Breast epithelium (tissue), 4 donors: ENCODE measurements around the gene CPSF2. TPM values are rescaled to one million over a fixed set of nuclear protein-coding genes. Genes with fewer than 3 reads are reported as not detected.
"Not testable (repeated sequence)": the region's sequence is repeated elsewhere in the genome, so short reads cannot be mapped to it uniquely, and the experiment has no call there.

ENCODE experiments used
- DNase-seq, 2 donors: peaks; one replicate each; pipeline ENCODE4 v3.0.0-alpha.2; 2019; ENCODE audit warnings: low spot score in 2 of 2
- H3K27ac ChIP-seq, 2 donors: fragments of 200-600 bp; sonication (generic) in 1 of 2; one replicate each; pipeline ENCODE4 v1.5.1; 2016 to 2019; ENCODE audit warnings: mild to moderate bottlenecking in 1 of 2
- H3K27me3 ChIP-seq, 2 donors: fragments of 200-600 bp; sonication (generic) in 1 of 2; one replicate each; pipeline versions ENCODE4 v1.5.1 to v1.6.0; 2017 to 2019; ENCODE audit warnings: control low read depth in 1 of 2, mild to moderate bottlenecking in 1 of 2
- H3K36me3 ChIP-seq: fragments of 200-600 bp; one replicate; pipeline ENCODE4 v1.5.1; 2019
- H3K4me1 ChIP-seq, 2 donors: fragments of 200-600 bp; sonication (generic); one replicate each; pipeline ENCODE4 v1.5.1; 2016 to 2019; ENCODE audit warnings: control low read depth in 1 of 2
- H3K4me3 ChIP-seq, 3 donors: fragments of 200-600 bp; sonication (generic); 1 replicate in 2 of 3; 2 replicates in 1 of 3; pipeline ENCODE4 v1.5.1; 2016 to 2019; ENCODE audit warnings: mild to moderate bottlenecking in 3 of 3, moderate library complexity in 2 of 3
- H3K9me3 ChIP-seq, 2 donors: fragments of 200-600 bp; sonication (generic) in 1 of 2; one replicate each; pipeline ENCODE4 v1.5.1; 2016 to 2019; ENCODE audit warnings: control low read depth in 1 of 2
- POLR2A ChIP-seq: fragments of 450-650 bp; IDR thresholded peaks from one replicate; pipeline ENCODE4 v1.6.1; 2016; ENCODE audit warnings: antibody characterized with exemption, mild to moderate bottlenecking, moderate library complexity
- POLR2AphosphoS5 ChIP-seq, 3 donors: sonication (generic); formaldehyde crosslinking; IDR thresholded peaks; one replicate each; pipeline ENCODE4 v1.6.1; 2017; ENCODE audit warnings: antibody characterized with exemption in 3 of 3
- intact Hi-C: fragments of 100-400 bp; cut with DNase I; formaldehyde crosslinking; loops from one replicate; pipeline ENCODE4 v1.15.1; 2023; ENCODE audit warnings: low total_unique reads
- total RNA-seq, 3 donors: library from RNA; depleted of rRNA; stranded (reverse); fragments of >200 nt; gene quantifications; one replicate each; pipeline ENCODE4 v1.1.0, GENCODE V29; 2016
- TF ChIP-seq, protein P1 (sequence below), 3 donors: fragments of 450-650 bp; IDR thresholded peaks; one replicate each; pipeline ENCODE4 v1.5.1; 2016 to 2017; ENCODE audit warnings: antibody characterized with exemption in 3 of 3, mild to moderate bottlenecking in 3 of 3, moderate library complexity in 3 of 3

Gene CPSF2
- total RNA-seq, 3 donors from 2014 or later = 20.0 to 38.2 (median 34.9) TPM

DNA sequence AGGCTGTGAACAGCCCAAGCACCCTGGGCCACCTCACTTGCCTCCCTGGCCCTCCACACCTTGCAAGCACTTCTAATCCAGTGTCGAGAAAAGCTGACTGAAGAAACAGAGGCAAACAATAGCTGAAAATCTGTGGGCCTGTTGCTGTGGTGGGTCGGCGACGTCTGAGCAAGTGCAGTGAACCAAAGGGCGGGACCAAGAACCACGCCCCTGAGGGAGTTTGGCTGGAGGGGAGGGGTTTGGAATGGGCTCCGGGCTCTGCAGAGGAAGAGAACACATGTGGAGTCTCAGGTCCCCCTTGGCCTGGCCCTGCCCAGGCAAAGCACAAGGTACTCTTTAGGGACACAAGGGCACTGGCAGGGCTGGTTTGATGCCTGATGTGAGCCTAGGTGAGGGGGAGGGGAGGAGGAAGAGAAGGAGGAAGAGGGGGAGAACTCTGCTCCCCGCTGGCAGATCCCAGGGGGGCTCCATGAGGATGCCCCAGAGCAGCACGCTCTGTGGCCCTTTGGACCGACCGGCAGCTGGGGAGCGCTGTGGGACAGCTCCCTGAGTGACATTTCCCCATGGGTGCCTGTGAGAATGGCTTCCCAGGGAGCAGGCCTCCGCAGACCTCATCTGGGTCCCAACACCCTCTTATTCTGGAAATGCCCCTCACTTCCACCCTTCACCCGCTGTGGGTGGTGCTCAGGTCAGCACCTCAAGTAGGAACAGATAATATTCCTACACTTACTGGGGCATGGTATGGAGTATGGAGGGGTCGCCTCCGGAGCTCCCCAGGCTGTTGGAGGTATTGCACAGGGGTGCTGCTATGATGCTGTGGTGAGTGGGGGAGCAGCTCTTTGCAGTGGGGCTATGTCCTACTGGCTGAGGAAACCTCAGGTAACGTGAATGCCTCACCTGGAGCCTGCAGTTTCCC lies 85.5 kb downstream of the CPSF2 start:
- intact Hi-C loops = no loop called here
- TF ChIP-seq, protein P1, sequence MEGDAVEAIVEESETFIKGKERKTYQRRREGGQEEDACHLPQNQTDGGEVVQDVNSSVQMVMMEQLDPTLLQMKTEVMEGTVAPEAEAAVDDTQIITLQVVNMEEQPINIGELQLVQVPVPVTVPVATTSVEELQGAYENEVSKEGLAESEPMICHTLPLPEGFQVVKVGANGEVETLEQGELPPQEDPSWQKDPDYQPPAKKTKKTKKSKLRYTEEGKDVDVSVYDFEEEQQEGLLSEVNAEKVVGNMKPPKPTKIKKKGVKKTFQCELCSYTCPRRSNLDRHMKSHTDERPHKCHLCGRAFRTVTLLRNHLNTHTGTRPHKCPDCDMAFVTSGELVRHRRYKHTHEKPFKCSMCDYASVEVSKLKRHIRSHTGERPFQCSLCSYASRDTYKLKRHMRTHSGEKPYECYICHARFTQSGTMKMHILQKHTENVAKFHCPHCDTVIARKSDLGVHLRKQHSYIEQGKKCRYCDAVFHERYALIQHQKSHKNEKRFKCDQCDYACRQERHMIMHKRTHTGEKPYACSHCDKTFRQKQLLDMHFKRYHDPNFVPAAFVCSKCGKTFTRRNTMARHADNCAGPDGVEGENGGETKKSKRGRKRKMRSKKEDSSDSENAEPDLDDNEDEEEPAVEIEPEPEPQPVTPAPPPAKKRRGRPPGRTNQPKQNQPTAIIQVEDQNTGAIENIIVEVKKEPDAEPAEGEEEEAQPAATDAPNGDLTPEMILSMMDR (IDR thresholded peaks at IDR 0.05) = no peak
- TF ChIP-seq POLR2AphosphoS5 (IDR thresholded peaks at IDR 0.05) = no peak
- TF ChIP-seq POLR2A = no peak
- H3K27ac ChIP-seq = no peak overlapping the region
- H3K27me3 ChIP-seq = no peaks in the 10 kb centered on the region
- no peaks in the 10 kb centered on the region for H3K9me3 ChIP-seq
- no peaks in the 10 kb centered on the region for H3K4me1 ChIP-seq
- no peaks in the 10 kb centered on the region for H3K36me3 ChIP-seq
- no peak for DNase-seq
- no peak overlapping the region for H3K4me3 ChIP-seq

DNA sequence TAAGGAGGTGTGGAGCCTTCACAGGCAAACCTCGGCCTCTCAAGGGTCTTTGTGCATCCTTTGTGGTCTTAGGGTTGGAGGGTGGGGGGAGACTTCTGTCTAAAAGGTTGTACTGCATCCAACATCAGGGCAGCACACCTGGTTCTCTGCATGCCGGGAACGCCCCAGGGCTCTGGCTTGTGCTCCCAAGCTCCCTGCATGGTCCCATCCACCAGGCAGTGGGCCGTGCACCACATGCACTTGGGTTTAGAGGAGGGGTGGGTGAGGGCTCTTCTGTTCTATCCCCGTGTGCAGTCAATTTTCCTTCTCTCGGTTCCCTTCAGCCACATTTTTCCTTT lies 86.1 kb downstream of the CPSF2 start:
- Histone ChIP-seq H3K4me1 (no peaks in the 10 kb centered on the region), H3K27me3 (no peaks in the 10 kb centered on the region), H3K27ac (no peak overlapping the region), H3K9me3 (no peaks in the 10 kb centered on the region), H3K4me3 (no peak overlapping the region), H3K36me3 (no peaks in the 10 kb centered on the region)
- TF ChIP-seq POLR2AphosphoS5 (IDR thresholded peaks at IDR 0.05) (no peak), POLR2A (no peak)
- TF ChIP-seq, protein P1 (IDR thresholded peaks at IDR 0.05) = no peak
- intact Hi-C loops = no loop called here
- DNase-seq = no peak

- no peaks in the 10 kb centered on the region for H3K4me1 ChIP-seq
- DNase-seq = no peak
- no peaks in the 10 kb centered on the region for H3K27me3 ChIP-seq
- H3K4me3 ChIP-seq = no peak overlapping the region
- no peaks in the 10 kb centered on the region for H3K36me3 ChIP-seq
- intact Hi-C loops = no loop called here
- peak overlapping the region in 1 of 2 donors; percentile 10 for H3K27ac ChIP-seq
- no peaks in the 10 kb centered on the region for H3K9me3 ChIP-seq
- TF ChIP-seq POLR2AphosphoS5 (IDR thresholded peaks at IDR 0.05) (no peak), POLR2A (no peak)
- TF ChIP-seq, protein P1 (IDR thresholded peaks at IDR 0.05) = no peak
Observed at GRCh38 chr14:92209141-92209540, 87.4 kb downstream of the CPSF2 start.

- intact Hi-C loops, H3K4me1 ChIP-seq, DNase-seq, H3K27ac ChIP-seq, H3K27me3 ChIP-seq, H3K36me3 ChIP-seq, H3K9me3 ChIP-seq, H3K4me3 ChIP-seq: not testable (repeated sequence)
Observed at GRCh38 chr14:92213125-92213524, 91.4 kb downstream of the CPSF2 start.

- no peaks in the 10 kb centered on the region for H3K27me3 ChIP-seq
- H3K36me3 ChIP-seq = no peaks in the 10 kb centered on the region
- H3K27ac ChIP-seq = no peak overlapping the region
- no peak for DNase-seq
- intact Hi-C loops = no loop called here
- TF ChIP-seq, protein P1 (IDR thresholded peaks at IDR 0.05) = no peak
- TF ChIP-seq POLR2A (no peak), POLR2AphosphoS5 (IDR thresholded peaks at IDR 0.05) (no peak)
- no peaks in the 10 kb centered on the region for H3K4me1 ChIP-seq
- H3K9me3 ChIP-seq = no peaks in the 10 kb centered on the region
- no peak overlapping the region for H3K4me3 ChIP-seq
Observed at GRCh38 chr14:92215579-92215978, 93.8 kb downstream of the CPSF2 start.
